H9 (cell line): ENCODE data around the gene RUNX1. TPM values are rescaled to one million over a fixed set of nuclear protein-coding genes. Genes with fewer than 3 reads are reported as not detected.

ENCODE experiments used
- DNase-seq: peaks from one replicate; pipeline ENCODE4 v3.0.0-alpha.2; 2017
- H2AFZ ChIP-seq: one replicate; pipeline ENCODE4 v1.6.1; 2013; ENCODE audit warnings: mild to moderate bottlenecking, low read length, control low read depth, moderate library complexity
- H2AK5ac ChIP-seq: 2 replicates; pipeline ENCODE4 v1.6.1; 2013; ENCODE audit warnings: low read length, control low read depth, mixed read lengths; ENCODE audit not compliant: insufficient read length
- H2BK120ac ChIP-seq: one replicate; pipeline ENCODE4 v1.6.1; 2013; ENCODE audit warnings: low read depth, mild to moderate bottlenecking, low read length, control low read depth, inconsistent platforms; ENCODE audit not compliant: poor library complexity, severe bottlenecking
- H2BK12ac ChIP-seq: 2 replicates; pipeline ENCODE4 v1.6.1; 2013; ENCODE audit warnings: low read length, control low read depth, mixed read lengths, low read depth; ENCODE audit not compliant: insufficient read length
- H2BK15ac ChIP-seq: 2 replicates; pipeline ENCODE4 v1.6.1; 2013; ENCODE audit warnings: low read depth, low read length, control low read depth
- H2BK20ac ChIP-seq: one replicate; pipeline ENCODE4 v1.6.1; 2013; ENCODE audit warnings: low read depth, mild to moderate bottlenecking, low read length, control low read depth, inconsistent platforms; ENCODE audit not compliant: poor library complexity, severe bottlenecking
- H2BK5ac ChIP-seq: 2 replicates; pipeline ENCODE4 v1.6.1; 2013; ENCODE audit warnings: low read length, control low read depth, mixed read lengths; ENCODE audit not compliant: insufficient read length
- H3K14ac ChIP-seq: 2 replicates; pipeline ENCODE4 v1.6.1; 2013; ENCODE audit warnings: low read length, control low read depth; ENCODE audit not compliant: insufficient read depth
- H3K18ac ChIP-seq: 2 replicates; pipeline ENCODE4 v1.6.1; 2013; ENCODE audit warnings: low read depth, mild to moderate bottlenecking, mixed read lengths, low read length, control low read depth; ENCODE audit not compliant: insufficient read length
- H3K23ac ChIP-seq: 2 replicates; pipeline ENCODE4 v1.6.1; 2013; ENCODE audit warnings: low read length, control low read depth, mixed read lengths, low read depth; ENCODE audit not compliant: insufficient read length
- H3K23me2 ChIP-seq: 2 replicates; pipeline ENCODE4 v1.6.1; 2013; ENCODE audit warnings: low read depth, mild to moderate bottlenecking, mixed read lengths, low read length, control low read depth; ENCODE audit not compliant: insufficient read length, poor library complexity, severe bottlenecking
- H3K27ac ChIP-seq: 2 replicates; pipeline ENCODE4 v1.5.1; 2013; ENCODE audit warnings: low read length, control low read depth, mixed read lengths, low read depth; ENCODE audit not compliant: insufficient read length
- H3K27me3 ChIP-seq: 2 replicates; pipeline ENCODE4 v1.6.1; 2013; ENCODE audit warnings: low read length, control low read depth, inconsistent platforms; ENCODE audit not compliant: insufficient read depth
- H3K4ac ChIP-seq: 2 replicates; pipeline ENCODE4 v1.6.1; 2013; ENCODE audit warnings: low read depth, mild to moderate bottlenecking, control low read depth, inconsistent platforms, low read length, moderate library complexity
- H3K4me1 ChIP-seq: 2 replicates; pipeline ENCODE4 v1.6.1; 2013; ENCODE audit warnings: low read length, control low read depth, inconsistent platforms; ENCODE audit not compliant: insufficient read depth
- H3K4me2 ChIP-seq: 2 replicates; pipeline ENCODE4 v1.6.1; 2013; ENCODE audit warnings: low read length, control low read depth, mixed read lengths; ENCODE audit not compliant: insufficient read length, insufficient read depth
- H3K56ac ChIP-seq: 2 replicates; pipeline ENCODE4 v1.6.1; 2013; ENCODE audit warnings: low read depth, mild to moderate bottlenecking, mixed read lengths, low read length, control low read depth; ENCODE audit not compliant: insufficient read length
- H3K79me1 ChIP-seq: 2 replicates; pipeline ENCODE4 v1.6.1; 2013; ENCODE audit warnings: low read depth, mild to moderate bottlenecking, moderate library complexity, low read length, control low read depth, inconsistent platforms; ENCODE audit not compliant: insufficient read depth, poor library complexity, severe bottlenecking
- H3K79me2 ChIP-seq: 2 replicates; pipeline ENCODE4 v1.6.1; 2013; ENCODE audit warnings: low read length, control low read depth, inconsistent platforms; ENCODE audit not compliant: insufficient read depth
- H3K9ac ChIP-seq: 2 replicates; pipeline ENCODE4 v1.6.1; 2013; ENCODE audit warnings: low read length, control low read depth, mixed read lengths; ENCODE audit not compliant: insufficient read length; ENCODE audit errors: extremely low read depth
- H3K9me3 ChIP-seq: one replicate; pipeline ENCODE4 v1.6.1; 2013; ENCODE audit warnings: low read depth, low read length, inconsistent platforms; ENCODE audit not compliant: control insufficient read depth
- H3T11ph ChIP-seq: one replicate; pipeline ENCODE4 v1.6.1; 2013; ENCODE audit warnings: mild to moderate bottlenecking, low read length, control low read depth, inconsistent platforms
- H4K20me1 ChIP-seq: one replicate; pipeline ENCODE4 v1.6.1; 2013; ENCODE audit not compliant: control insufficient read depth, insufficient read length, insufficient read depth
- H4K5ac ChIP-seq: 2 replicates; pipeline ENCODE4 v1.6.1; 2013; ENCODE audit warnings: low read depth, mild to moderate bottlenecking, mixed read lengths, low read length, control low read depth; ENCODE audit not compliant: insufficient read length
- H4K8ac ChIP-seq: replicated peaks from 2 replicates; pipeline ENCODE4 v1.6.1; 2013; ENCODE audit warnings: low read length, control low read depth, mixed read lengths, low read depth; ENCODE audit not compliant: insufficient read length
- H4K91ac ChIP-seq: 2 replicates; pipeline ENCODE4 v1.6.1; 2013; ENCODE audit warnings: low read depth, mild to moderate bottlenecking, moderate library complexity, mixed read lengths, low read length, control low read depth; ENCODE audit not compliant: insufficient read length
- H3K27ac Mint-ChIP-seq, 3 experiments: 2 replicates in 2 of 3; 3 replicates in 1 of 3; pipeline ENCODE4 v1.8.0; 2020 to 2021; ENCODE audit warnings: mixed read lengths in 3 of 3, mild to moderate bottlenecking in 1 of 3, moderate library complexity in 1 of 3
- H3K27me3 Mint-ChIP-seq: 2 replicates; pipeline ENCODE4 v1.8.0; 2021; ENCODE audit warnings: low read depth, mild to moderate bottlenecking, moderate library complexity, mixed read lengths
- H3K36me3 Mint-ChIP-seq, 3 experiments: 2 replicates in 2 of 3; 3 replicates in 1 of 3; pipeline ENCODE4 v1.8.0; 2020 to 2021; ENCODE audit warnings: low read depth in 3 of 3, mixed read lengths in 3 of 3; ENCODE audit not compliant: insufficient read depth in 1 of 3
- H3K4me1 Mint-ChIP-seq, 2 experiments: 2 replicates each; pipeline ENCODE4 v1.8.0; 2020; ENCODE audit warnings: mixed read lengths in 2 of 2
- H3K4me3 Mint-ChIP-seq, 2 experiments: 2 replicates in 1 of 2; 3 replicates in 1 of 2; pipeline ENCODE4 v1.8.0; 2020 to 2021; ENCODE audit warnings: mild to moderate bottlenecking in 2 of 2, mixed read lengths in 2 of 2, moderate library complexity in 1 of 2
- H3K9me3 Mint-ChIP-seq, 2 experiments: 2 replicates in 1 of 2; 3 replicates in 1 of 2; pipeline ENCODE4 v1.8.0; 2020; ENCODE audit warnings: mild to moderate bottlenecking in 2 of 2, mixed read lengths in 2 of 2, moderate library complexity in 1 of 2
- CTCF ChIP-seq: fragments of 200-600 bp; sonication (generic); conservative IDR thresholded peaks from 3 replicates; pipeline ENCODE4 v1.8.0; 2021; ENCODE audit warnings: antibody characterized with exemption, mild to moderate bottlenecking
- WGBS: extraction: QIAGEN DNeasy Blood & Tissue Kit; methylation state at CpG from one replicate; pipeline ENCODE4 v1.1.7; 2013; ENCODE audit warnings: missing lambda C conversion rate, low lambda C conversion rate, mixed read lengths; ENCODE audit not compliant: insufficient read length; ENCODE audit errors: extremely low coverage; 5-methylcytosine and 5-hydroxymethylcytosine counted together
- total RNA-seq: library from RNA; stranded (reverse); gene quantifications from 2 replicates; pipeline ENCODE4 v1.2.1, GENCODE V29; 2021

The RUNX1 gene
- total RNA-seq, 1 experiment from 2014 or later: 0.72 TPM

- H3K9me3 Mint-ChIP-seq: peaks cover 0 to 7% of the 10 kb centered on the region in 2 experiments; a peak in 4 of 5 replicates
- H3K27ac ChIP-seq: no peak overlapping the region
- H3K27me3 ChIP-seq: no peaks in the 10 kb centered on the region
- H2BK20ac ChIP-seq: no peak overlapping the region
- no peak overlapping the region for H4K91ac ChIP-seq
- H4K20me1 ChIP-seq: no peaks in the 10 kb centered on the region
- no peaks in the 10 kb centered on the region for H3K23me2 ChIP-seq
- no peak overlapping the region for H2BK12ac ChIP-seq
- H2AK5ac ChIP-seq: no peak overlapping the region
- no peak overlapping the region for H2BK15ac ChIP-seq
- H3K4me1 ChIP-seq: no peaks in the 10 kb centered on the region
- H3K4me3 Mint-ChIP-seq: no peak overlapping the region
- no peak overlapping the region for H2AFZ ChIP-seq
- TF ChIP-seq CTCF: no peak
- H3K79me2 ChIP-seq: no peaks in the 10 kb centered on the region
- H3K23ac ChIP-seq: no peak overlapping the region
- H3K4me2 ChIP-seq: no peak overlapping the region
- H3K14ac ChIP-seq: no peak overlapping the region
- H3K4me1 Mint-ChIP-seq: no peaks in the 10 kb centered on the region
- no peak overlapping the region for H2BK120ac ChIP-seq
- no peaks in the 10 kb centered on the region for H3K79me1 ChIP-seq
- H4K8ac ChIP-seq: no peak overlapping the region
- no peak for DNase-seq
- no peak overlapping the region for H4K5ac ChIP-seq
- no peaks in the 10 kb centered on the region; the same call in 1 of the 2 replicates for H3K27me3 Mint-ChIP-seq
- no peaks in the 10 kb centered on the region for H3K9me3 ChIP-seq
- no peak overlapping the region for H3K18ac ChIP-seq
- H3K9ac ChIP-seq: no peak overlapping the region
- H3K27ac Mint-ChIP-seq: no peak overlapping the region
- H3K56ac ChIP-seq: no peak overlapping the region
- 0 out of 7 replicates have a peak, but pooled peaks cover 0 to 5% (median 2%) of the 10 kb centered on the region in 3 experiments for H3K36me3 Mint-ChIP-seq
- H3K4ac ChIP-seq: no peak overlapping the region
- no peak overlapping the region for H2BK5ac ChIP-seq
- WGBS: no CpG with 5 or more reads among the region's 11 CpGs
- no peak overlapping the region for H3T11ph ChIP-seq
Observed at GRCh38 chr21:35072960-35073359, 23.9 kb upstream of the RUNX1 start.
